PC-9 (cell line): Measurements from ENCODE around the gene RTN4R.

ENCODE experiments used
- EZH2 ChIP-seq: fragments of 200-600 bp; sonication (generic); IDR thresholded peaks from 2 replicates; pipeline ENCODE4 v1.8.0; 2017; ENCODE audit warnings: antibody characterized with exemption, low read depth
- TF ChIP-seq, protein P1 (sequence below): fragments of 200-600 bp; sonication (generic); conservative IDR thresholded peaks from 2 replicates; pipeline ENCODE4 v1.6.1; 2017; ENCODE audit warnings: mixed run types, antibody characterized with exemption, mild to moderate bottlenecking, moderate library complexity

DNA sequence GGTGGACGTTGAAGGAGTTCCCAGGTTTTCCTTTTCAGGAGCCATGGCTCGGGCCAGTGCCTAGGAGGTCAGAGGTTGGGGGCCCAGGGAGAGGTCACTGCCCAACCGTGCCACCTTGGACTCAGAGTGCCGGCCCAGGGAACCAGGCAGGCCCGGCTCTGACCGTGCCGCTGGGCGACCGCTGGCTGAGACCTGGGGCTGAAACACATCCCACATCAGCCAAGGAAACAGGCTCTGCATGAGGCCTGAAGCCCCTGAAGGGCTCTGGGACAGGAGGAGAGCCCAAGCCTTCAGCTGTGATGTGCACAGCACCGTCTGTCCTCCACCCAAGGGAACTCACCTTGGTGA is 21.9 kb upstream of the RTN4R start:
- TF ChIP-seq, protein P1, sequence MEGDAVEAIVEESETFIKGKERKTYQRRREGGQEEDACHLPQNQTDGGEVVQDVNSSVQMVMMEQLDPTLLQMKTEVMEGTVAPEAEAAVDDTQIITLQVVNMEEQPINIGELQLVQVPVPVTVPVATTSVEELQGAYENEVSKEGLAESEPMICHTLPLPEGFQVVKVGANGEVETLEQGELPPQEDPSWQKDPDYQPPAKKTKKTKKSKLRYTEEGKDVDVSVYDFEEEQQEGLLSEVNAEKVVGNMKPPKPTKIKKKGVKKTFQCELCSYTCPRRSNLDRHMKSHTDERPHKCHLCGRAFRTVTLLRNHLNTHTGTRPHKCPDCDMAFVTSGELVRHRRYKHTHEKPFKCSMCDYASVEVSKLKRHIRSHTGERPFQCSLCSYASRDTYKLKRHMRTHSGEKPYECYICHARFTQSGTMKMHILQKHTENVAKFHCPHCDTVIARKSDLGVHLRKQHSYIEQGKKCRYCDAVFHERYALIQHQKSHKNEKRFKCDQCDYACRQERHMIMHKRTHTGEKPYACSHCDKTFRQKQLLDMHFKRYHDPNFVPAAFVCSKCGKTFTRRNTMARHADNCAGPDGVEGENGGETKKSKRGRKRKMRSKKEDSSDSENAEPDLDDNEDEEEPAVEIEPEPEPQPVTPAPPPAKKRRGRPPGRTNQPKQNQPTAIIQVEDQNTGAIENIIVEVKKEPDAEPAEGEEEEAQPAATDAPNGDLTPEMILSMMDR: no peak
- no peak for TF ChIP-seq EZH2
